ENCODE data around the gene MBL2.

MBL2 gene

DNA sequence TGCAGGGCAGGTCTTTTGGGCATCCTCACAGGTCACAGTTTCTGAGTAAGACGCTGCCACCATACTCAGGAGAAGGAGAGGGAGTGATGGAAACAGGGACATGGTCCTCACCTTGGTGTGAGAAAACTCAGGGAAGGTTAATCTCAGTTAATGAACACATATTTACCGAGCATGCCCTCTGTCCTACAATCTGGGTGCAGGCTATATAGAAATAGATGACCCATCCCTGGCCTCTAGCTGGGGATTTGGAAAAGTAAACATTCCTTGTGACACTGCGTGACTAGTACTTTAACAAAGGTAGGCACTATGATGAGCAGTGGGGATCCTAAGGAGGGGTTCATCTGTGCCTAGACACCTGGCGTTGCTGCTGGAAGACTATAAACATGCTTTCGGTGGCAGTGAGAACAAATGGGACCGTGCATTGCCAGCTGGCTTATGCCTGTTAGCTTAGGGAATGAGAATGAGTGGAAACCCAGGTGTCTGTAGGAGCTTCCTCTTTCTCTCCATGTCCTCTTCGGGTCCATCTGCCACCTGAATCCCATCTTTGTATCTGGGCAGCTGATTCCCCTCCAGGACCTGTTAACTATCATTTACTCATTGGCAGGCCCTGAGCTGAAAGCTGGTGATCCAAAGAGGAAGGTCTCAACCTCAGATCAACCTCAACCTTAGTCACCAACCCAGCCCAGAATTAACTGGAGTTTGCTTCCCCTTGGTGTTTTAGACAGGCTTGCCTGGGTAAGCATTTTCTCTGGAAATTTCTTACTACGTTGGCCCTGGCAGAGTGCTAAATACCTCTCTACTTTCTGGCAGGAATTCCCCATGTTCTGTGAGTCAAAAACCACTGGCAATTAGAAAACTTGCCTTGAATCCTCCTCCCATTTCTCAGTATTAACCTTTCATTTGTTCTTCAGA is 794 bp downstream of the MBL2 start:
- no peak for DNase-seq

DNA sequence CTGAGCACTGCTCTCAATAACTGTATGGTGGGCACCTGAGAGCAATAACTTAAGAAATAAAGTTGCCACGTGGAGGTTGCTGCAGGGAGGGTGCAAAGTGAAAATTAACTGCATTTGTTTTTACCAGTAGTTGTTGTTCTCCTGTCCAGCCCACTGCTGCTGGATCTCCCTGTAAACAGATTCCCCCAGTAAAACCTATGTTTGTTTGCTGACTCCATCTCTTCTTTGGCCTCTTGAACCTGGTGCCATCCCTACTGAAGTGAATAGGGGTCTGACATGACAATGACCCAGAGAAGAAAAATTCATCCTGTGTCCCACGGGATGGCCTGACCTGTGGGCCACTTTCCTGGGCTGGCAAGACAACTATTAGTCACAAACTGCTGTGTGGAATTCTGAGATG is 1.7 kb downstream of the MBL2 start:
- no peak for DNase-seq

DNA sequence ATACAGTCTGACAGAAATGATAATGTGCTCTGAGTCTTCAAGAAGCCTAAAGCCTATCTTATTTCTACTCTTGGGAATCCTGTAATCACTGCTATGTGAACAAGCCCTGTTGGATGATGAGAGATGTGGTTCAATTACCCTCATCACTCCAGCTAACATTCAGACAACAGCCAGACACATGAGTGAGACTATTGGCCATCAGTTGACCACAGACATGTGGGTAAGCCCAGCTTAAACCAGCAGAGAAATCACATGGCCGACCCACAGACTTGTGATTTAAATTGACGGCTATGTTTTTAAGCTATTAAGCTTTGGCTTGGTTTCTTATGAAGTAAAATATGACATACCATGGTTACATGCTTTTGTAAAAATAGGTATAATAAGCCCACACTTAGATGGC is 2.6 kb downstream of the MBL2 start:
- no peak for DNase-seq

DNA sequence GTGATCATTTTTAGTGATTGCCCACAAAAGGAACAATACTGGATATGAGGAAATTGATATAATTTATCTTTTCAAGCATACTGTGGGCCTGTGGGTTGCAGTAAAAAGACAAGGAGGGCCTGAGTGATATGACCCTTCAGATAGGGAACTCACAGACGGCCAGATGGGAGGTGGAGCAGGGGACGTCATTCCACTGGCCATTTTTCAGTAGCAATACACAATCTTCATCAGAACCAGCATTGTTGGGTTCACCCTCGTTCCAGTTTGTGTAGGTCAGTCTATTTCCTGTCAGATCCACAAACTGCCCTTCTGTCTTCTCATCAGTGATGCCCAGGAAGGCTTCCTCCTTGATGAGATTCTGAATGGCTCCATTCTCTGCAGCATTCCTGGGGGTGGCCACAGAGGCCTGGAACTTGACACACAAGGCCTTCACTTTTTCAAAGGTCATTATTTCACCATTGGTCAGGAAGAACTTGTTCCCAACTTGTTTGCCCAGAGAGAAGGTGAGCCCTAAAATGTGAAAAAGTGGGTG is 4.5 kb downstream of the MBL2 start:
- no peak for DNase-seq

DNA sequence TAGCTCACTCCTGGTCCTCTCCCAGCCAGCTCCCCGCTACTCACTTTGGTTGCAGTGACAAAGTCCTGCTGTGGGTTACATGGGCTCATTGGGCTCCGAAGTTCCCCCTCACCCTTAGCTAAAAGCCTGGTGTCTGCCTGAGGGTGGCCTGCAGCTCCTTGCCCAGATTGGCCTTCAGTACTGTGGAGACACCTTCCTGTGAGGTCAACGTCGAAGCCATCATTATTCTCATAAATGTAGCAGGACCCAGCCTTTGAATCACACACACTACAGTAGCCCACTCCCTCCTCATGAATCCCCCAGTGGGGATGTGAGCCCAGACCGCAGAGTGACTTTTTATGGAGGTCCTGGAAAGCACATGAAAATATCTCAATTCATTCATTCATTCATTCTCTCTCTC is 10.5 kb downstream of the MBL2 start:
- no peak for DNase-seq

DNA sequence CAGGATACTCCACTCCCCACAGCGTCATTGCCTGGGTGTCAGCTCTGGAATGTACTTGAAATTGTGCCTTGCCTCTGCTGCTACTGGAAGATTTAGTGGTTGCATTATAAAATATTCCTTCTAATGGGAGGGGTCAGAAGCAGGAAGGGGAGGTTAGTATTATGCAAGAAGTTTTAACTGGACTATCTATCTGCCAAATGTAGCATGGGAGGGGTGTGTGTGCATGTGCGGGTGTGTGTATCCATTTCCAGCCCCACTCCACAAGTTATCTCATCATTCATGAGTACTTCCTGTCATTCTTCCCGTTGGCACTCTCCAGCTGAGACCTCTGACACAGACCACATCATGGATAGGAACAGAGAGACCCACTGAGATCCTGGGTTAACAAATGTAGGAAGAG is 13.4 kb downstream of the MBL2 start:
- no peak for DNase-seq

DNA sequence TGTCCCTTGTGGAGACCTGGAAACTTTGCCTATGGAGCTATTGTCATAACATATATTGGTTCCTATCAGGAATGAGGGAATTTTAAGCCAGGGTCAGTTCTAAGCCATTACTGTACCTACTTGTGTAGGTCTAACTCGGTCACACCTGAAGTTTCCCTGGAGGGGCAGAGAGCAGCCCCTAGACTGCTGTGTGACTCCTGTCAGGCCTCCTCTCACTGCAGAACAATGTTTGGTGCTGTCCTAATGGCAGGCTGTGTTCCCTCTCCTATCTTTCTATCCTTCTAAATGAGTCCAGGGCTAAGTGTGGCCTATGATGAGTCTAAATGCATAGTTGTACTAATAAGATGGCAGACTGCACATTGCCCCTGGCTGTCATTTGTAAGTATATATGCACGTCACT is 14.2 kb downstream of the MBL2 start:
- no peak for DNase-seq

DNA sequence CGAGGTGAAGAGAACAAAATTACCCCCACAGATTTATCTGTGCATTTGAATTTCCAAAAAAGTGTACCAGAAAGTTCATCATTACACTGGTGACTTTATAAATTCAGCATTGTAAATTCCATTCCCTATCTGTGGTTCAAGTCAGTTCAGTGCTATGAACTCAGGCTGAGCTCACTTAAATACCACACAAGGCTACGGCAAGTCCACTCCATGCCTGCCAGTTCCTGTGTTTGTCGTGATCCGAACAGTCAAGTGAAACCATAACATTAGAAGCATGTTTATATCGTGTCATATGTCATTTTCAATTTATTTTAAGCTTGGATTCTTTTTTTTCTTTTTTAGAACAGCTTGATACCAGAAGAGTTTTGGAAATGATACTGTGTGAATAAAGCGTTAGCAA is 14.8 kb downstream of the MBL2 start:
- DNase-seq: no peak

DNA sequence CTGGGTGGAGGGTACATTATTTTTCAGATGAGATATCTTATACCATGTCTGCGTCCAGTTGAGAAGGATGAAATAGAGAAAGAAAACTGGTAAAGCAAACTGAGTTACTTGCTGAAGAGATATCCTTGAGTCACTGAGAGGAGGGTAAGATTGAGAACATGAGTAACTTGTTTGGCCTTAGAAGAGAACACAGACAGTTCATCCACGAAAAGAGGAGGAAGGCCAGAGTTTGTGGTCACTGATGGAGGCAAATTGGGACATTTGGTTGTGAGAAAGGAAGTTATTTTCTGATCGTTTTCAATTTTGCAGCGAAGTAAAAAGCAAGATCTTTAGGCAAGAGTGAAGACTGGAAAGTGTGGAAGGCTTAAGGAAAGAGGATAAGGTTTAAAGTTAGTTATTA is 15.6 kb downstream of the MBL2 start:
- no peak for DNase-seq

DNA sequence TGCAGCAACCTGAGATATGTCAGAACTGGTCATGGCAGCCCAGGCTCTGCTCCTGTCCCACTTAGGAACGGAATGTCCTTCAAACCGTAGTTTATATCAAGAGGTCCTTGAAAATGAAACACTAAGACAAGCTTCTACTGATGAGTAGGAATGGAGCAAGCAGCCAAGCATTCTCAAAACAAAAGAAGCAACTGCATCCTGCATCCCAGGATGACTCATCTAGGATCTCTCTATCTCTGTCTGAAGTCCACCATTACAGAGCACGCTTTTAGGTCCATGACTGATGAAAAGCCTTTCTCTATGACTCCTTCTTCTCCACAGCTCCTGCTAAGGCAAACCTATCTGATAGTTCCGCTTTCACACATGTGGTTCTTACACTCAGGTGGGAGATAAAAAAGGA is 16.3 kb downstream of the MBL2 start:
- no peak for DNase-seq

DNA sequence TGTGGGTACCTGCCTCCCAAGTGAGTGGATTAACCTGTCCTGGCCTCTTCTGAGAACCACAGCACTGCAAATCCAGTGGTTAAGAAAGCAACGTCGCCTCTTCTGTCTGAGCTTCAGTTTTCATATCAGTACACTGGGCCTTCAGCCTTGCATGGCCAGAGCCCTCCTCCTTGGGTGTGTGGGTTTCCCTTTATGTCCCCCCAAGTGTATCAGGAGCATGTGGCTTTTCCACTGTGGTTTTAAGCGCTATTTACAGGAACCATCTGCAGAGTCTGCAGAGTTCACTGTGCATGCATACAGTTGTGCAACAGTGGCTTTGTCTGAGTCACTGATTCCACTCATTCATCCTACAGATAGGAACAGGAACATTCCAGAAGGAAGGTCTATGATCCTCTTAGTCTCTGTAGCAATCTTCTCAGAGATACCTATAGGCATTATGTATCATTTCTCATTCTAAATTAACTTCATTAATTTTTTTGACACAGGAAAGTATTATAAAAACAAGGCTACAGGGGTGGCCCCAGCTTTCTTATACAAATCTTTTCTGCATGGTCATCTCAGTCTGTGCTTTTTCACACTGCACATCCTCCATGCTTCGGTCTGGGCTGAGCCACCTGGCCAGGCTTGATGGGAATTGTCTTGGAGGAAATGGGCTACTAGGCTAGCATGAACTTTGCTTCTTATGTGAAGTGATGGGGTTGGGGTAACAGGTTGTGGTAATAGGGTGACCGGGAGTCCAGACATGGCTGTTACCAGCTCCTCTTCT is 17.1 kb downstream of the MBL2 start:
- DNase-seq: no peak

DNA sequence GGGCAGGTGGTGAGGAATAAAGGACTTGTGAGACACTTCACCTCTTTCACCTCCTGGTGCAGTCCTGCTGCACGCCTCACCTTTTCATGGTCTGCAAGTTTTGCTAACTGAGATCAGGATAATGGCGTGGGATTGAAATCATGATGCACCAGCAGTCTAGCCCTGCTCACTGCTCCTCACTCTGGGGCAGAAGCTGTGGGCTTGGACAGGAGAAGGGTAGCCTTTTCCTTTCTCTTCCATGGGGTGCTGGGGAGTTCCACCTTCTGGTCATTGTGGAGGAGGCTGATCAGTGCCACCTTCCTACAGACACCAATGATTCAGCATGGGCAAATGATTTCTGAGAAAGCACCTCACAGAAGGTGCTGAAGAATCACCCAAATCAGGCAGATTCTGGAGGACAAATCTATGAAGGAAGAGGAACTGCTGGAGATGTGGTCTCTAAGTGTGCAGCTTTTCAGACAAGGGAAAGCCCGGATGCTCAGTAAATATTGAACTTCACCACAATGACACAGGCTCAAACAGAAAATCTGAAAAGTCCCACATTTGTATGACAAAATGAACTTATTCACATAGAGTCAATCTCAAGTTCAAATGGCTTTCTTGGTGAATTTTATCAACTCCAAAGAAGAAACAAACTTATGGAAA is 19.7 kb downstream of the MBL2 start:
- DNase-seq: no peak

DNA sequence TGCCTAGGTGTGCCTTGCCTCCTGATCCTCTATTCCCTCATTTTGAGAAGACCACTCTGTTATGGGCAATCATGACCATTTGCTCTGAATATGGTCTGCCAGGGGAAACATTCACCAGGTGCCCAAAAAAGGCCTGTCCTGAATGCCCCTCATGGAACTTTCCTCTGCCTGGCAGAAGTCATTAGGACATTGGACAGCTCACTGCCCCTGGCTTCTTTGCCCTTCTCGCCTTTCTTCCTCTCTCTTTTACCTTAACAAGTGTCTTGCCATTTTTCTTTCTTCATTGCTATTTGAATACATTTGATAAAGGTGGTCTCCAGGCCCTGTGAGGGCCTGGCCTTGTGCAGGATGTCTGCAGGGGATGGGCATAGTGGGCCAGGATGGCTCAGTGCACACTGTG is 20.3 kb downstream of the MBL2 start:
- DNase-seq: no peak

DNA sequence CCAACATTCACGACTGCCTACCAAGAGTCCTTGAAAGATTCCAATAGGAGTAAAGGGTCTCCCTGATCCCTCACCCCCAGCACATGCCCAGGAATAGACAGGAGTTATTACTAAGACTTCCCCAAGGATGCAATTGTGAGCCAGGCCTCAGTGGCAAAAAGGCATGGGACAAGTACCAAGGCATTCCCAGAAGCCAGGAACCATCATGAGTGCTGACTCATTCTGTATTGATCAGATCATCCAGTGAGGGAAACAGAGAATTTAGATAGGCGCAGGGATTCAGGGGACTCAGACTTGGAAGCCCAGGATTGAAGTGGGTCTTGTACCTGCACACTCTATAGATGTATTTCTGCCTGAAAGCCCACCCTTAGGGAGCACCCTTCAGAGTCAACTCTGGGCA is 21.2 kb downstream of the MBL2 start:
- no peak for DNase-seq

DNA sequence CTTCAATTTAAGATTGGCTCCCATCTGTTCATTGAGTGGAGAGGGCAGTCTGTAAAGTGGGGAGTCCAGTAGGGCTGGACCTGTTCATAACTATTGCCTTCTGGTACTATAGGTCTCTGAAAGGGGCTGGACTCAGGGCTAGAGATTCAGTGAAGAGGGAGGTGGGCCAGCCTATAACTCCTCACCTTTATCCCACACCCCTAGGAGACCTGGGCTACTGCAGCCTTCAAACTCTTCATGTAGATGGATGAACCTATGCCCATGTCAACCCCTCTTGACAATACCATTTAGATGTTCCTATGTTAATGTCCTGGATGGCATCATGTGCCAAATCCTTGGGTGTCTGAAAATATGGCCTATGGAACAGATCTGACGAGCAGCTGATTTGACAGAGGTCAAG is 22.0 kb downstream of the MBL2 start:
- no peak for DNase-seq

DNA sequence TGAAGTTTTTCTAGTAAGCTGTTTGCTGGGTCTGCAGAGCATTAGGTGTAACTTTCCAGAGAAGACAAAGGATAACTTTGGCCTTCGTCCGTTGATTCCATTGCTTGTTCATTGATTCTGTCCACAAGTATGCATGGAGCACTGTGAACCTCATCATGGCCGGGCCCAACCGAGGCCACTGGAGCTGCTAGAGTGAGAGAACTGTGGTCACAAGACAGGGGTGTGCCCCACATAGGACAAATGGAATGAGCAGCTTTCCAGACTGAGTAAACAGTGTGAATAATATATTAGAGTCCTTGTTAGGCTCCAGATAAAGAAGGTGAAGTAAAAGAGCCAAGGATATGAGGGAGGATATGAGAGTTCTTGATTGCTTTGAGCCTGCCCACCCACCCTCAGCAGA is 24.9 kb downstream of the MBL2 start:
- no peak for DNase-seq

DNA sequence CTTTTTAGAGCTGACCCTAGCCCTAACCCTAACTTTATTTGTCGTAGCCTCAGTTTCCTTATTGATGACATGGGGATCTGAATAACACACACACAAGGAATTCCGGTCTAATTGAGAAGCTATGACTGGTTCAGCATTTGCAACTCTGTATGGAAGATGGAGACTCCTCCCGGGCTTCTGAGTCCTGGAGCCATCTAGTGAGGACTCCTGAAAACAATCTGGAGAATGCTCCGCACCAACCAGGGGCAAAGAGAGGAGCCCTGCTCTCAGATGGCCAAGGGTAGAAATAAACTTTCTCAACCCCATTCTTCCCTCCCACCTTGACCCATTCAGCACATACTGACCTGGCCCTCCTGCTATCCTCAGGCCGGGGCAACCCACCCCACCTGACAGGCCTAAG is 26.4 kb downstream of the MBL2 start:
- DNase-seq: no peak

DNA sequence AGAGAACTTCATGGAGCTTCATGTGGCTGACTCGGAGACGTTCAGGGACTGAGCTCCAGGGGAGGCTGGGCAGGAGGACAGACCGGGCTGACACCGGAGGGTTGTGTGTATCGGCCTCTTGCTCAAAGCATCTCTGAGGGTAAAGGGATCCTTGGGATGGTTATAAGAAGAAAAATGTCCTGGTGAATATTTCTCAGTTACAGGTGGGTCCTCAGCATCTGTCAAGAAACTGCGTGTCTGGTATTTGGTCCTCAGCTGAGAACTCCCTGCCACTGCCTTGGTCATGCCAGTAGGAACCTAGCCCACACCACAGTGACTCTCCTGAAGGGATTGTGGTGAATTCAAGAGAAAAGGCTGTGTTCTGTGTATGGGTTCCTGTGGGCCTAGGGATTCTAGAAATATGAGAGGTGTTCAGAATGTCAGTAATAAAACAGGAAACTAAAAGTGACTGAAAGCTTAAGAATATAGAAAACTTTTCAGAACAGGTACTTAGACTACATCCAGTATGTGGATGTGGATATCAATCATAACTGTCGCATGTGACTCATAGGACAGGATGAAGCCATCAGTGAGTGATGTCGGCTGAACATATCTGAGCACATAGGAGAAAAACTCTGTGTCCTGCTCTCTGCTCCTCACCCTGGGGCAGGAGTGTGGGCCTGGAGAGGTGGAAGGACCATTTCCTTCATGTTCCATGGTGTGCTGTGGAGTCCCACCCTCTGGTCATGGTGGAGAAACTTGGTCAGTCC is 28.4 kb downstream of the MBL2 start:
- DNase-seq: no peak

DNA sequence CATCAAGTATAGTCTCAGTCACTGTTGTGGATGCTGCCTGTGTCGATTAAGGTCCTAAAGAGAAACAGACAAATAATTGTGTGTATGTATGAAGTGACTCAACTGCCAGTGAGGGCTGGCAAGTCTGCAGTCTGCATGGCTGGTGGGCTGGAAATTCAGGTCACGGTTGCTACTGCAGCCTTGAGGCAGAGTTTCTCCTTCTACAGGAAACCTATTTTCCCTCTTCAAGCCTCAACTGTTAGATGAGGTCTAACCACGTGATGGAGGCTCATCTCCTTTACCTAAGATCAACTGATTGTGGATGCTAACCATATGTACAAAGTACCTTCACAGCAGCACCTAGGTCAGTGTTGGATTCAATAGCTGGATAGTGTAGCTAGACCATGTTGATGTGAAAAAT is 29.9 kb downstream of the MBL2 start:
- DNase-seq: no peak

DNA sequence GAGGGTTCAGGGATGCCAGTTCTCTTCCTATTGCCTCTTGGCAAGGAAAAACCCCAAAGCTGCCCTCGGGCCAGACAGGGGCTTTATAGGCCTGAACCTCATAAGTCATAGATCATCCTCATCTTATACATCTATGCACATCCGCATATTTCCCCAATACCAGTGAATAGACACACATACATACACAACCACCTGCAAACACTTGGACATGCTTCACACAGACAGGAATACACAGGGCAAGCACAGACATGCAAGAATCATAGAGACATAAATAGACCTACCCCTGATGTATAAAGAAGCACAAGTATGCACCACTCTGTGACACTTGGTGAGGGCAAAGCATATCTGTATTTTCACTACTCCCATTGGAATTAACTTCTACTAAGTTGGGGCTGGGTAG is 30.7 kb downstream of the MBL2 start:
- DNase-seq: no peak

DNA sequence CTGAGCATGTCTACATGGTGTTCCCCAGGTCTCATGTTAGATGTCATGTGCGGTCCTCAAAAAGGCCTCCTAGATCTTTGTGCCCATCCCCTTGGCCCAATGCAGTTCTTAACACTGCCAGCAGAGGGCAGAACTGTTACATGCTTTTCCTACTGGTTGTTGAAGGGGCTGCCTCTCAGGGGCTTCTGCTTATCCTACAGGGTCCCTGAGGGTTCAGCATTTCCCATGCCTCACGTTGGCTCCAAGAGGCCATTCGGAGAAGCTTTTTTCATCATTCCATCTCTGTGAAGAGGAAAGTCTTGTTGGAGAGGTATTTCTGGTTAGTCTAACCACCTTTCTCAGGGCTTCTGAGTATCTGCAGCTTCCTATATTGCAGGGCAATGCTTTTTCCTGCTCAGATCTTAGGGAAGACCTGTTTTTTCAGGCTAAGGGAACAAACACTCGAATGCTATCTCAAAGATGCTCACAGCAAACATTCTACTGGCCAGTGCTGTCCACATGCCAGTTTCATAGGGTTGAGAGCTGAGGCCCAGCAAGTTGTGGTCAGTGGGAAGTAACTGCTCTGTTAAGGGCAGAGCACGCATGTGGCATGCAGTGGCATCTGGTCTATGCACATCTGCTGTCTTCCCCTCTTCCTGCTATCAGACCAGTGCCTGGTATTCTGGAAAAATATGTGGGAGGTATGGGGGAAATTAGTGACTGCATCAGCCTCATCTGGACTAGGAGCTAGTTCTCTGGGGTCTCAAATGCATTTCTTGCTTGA is 31.5 kb downstream of the MBL2 start:
- peak; percentile 21 for DNase-seq

DNA sequence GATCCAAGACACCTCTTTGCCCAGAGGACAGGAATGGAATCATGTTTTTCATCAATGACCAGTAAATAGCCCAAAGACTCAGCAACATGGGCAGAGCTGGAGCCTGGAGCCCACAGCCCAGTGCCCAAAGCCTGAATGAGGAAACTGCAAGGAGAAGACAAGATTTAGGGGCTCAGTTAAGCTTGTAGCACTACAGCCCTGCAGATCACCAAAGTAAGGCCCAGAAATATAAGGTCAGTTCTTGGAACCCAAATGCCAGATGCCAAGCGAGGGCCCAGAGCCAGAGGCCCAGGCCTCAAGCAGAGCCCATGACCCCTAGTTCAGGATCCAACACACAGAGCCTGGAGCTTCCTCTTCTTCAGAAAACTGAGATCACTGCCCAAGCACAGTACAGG is 32.4 kb downstream of the MBL2 start:
- DNase-seq: no peak

All from NCI-H1694 (cell line).